IPS-20b (cell line): ENCODE results near the gene ETFBKMT.
"Not testable (repeated sequence)": the region's sequence is repeated elsewhere in the genome, so short reads cannot be mapped to it uniquely, and the experiment has no call there.

Experiments used
- H3K27ac ChIP-seq: one replicate; pipeline ENCODE4 v1.5.1; 2013; ENCODE audit warnings: low read length
- H3K27me3 ChIP-seq: 2 replicates; pipeline ENCODE4 v1.6.1; 2013; ENCODE audit warnings: mild to moderate bottlenecking, low read length, inconsistent platforms; ENCODE audit not compliant: insufficient read depth
- H3K36me3 ChIP-seq: 2 replicates; pipeline ENCODE4 v1.6.1; 2013; ENCODE audit warnings: low read depth, mild to moderate bottlenecking, inconsistent platforms, low read length, moderate library complexity; ENCODE audit not compliant: insufficient read depth
- H3K4me1 ChIP-seq: 2 replicates; pipeline ENCODE4 v1.6.1; 2013; ENCODE audit warnings: mild to moderate bottlenecking, control low read depth, inconsistent platforms, low read length, moderate library complexity; ENCODE audit not compliant: insufficient read depth
- H3K4me3 ChIP-seq: 2 replicates; pipeline ENCODE4 v1.5.1; 2013; ENCODE audit warnings: mild to moderate bottlenecking, low read length, inconsistent platforms
- H3K9ac ChIP-seq: 2 replicates; pipeline ENCODE4 v1.6.1; 2013; ENCODE audit warnings: low read depth, mild to moderate bottlenecking, inconsistent platforms, low read length, moderate library complexity
- H3K9me3 ChIP-seq: 2 replicates; pipeline ENCODE4 v1.6.1; 2013; ENCODE audit warnings: mild to moderate bottlenecking, low read depth, low read length, inconsistent platforms; ENCODE audit not compliant: insufficient read depth

The ETFBKMT gene

DNA sequence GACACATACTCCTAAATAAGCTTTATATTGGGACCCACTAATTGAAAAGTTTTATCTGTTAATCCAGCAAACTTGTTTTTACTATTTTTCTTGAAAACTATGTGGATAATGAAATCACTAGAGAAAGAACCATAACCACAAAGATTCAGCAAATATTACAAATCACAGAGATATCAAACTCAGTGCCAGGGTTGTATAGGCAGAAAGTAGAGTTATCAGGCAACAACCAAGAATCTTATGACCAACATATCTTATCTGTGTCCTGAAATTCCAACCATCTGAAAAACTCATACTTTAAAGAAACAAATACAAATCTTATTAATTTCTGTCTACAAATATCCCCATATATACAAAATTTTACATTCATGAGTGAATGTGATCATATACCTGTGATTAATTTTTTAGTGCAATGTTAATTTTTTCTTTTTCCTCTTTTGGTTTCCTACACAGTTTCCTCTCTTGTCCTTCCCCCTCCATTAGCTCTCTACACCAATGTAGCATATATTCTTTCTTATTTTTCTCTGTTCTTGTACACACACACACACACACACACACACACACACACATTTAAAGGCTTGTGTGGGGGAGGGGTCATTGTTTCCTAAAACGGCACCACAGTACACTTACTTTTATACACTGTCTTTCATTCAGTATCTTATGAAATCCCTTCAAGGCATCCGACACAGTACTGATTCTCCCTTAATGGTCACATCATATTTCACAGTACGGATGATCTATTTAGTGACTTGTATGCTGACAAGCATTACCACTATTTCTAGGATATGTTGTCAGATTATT is 50.7 kb downstream of the ETFBKMT start:
- no peak overlapping the region for H3K4me3 ChIP-seq
- no peak overlapping the region for H3K9ac ChIP-seq
- H3K9me3 ChIP-seq: peaks cover 15% of the 10 kb centered on the region
- no peaks in the 10 kb centered on the region for H3K36me3 ChIP-seq
- no peaks in the 10 kb centered on the region for H3K27me3 ChIP-seq
- no peak overlapping the region for H3K27ac ChIP-seq
- no peaks in the 10 kb centered on the region for H3K4me1 ChIP-seq

DNA sequence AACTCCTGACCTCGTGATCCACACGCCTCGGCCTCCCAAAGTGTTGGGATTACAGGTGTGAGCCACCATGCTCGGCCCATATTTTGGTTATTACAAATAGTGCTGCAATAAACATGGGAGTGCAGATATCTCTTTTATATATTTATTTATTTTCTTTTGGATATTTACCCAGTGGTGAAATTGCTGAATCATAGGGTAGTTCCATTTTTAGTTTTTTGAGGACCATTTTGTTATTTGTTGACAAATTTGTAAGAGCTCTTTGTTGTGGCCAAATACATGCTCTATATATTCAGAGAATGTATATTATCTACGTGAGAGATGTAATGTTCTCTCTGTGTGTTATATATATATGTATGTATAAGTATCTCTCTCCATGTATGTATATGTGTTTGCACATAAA is 53.4 kb downstream of the ETFBKMT start:
- H3K4me3 ChIP-seq: no peak overlapping the region
- no peaks in the 10 kb centered on the region for H3K4me1 ChIP-seq
- no peak overlapping the region for H3K9ac ChIP-seq
- peaks cover 7% of the 10 kb centered on the region for H3K9me3 ChIP-seq
- no peaks in the 10 kb centered on the region for H3K27me3 ChIP-seq
- no peak overlapping the region for H3K27ac ChIP-seq
- no peaks in the 10 kb centered on the region for H3K36me3 ChIP-seq

DNA sequence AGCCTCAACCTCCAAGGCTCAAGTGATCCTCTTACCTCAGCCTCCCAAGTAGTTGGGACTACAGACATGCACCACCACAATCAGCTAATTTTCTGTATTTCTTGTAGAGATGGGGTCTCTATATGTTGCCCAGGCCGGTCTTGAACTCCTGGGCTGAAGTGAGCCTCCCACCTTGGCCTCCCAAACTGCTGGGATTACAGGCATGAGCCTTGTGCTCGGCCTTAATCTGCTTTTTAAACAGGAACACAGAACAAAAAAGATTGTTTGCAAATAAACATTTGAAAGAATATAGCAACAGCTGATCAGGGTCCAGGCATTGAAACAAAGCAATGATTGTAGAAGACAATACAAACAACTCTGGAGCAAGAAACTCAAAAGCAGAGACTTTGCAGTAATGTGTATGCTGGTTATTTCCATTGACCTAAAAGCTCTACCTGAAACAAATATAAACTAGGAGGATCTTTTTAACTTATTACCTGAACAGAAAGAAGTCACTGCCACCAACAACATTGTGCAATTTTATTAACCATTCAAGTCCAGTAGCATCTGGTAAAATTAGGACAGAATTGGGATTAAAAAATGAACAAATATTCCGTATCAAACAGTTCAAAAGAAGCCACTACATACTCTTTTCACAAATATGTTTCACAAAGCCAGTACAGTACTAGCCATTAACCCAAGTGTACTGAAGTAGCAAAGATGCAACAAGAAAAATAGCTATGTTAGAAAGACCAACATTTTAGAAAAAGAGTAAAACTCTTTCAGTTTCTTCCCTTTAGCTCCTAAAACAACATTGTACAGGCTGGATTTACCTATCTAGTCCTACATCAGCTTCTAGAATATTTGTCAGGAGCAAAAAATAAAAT is 55.2 kb downstream of the ETFBKMT start:
- no peak overlapping the region for H3K4me3 ChIP-seq
- no peak overlapping the region for H3K27ac ChIP-seq
- no peaks in the 10 kb centered on the region; the same call in 1 of the 2 replicates for H3K4me1 ChIP-seq
- no peaks in the 10 kb centered on the region for H3K36me3 ChIP-seq
- H3K27me3 ChIP-seq: no peaks in the 10 kb centered on the region
- no peaks in the 10 kb centered on the region; the same call in 1 of the 2 replicates for H3K9me3 ChIP-seq
- H3K9ac ChIP-seq: no peak overlapping the region

DNA sequence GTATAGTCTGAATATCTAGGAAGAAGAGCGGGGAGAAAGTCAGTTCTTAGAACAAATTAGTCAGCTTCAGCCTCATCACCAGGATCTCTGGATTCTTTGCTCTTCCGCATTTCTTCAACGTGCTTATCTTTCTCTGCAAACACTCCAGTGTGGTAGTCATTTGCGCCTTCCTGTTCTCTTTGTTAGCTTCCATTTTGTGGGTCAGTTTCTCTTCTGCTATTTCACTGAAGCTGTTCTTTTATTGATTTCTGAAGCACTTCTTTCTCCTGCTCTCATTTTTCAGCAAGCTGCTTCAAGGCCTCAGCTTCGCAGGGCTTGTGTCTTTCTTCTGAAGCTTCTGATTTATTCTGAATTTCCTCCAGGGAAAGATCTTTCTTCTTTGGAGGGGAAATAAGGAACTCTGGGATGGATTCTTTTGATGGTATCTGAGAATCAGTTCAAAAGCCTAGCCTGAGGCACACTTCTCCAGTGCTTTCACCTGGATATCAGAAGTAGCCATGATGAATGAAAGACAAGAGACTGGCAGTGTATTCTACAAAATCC is 55.9 kb downstream of the ETFBKMT start:
- Histone ChIP-seq H3K27me3 (no peaks in the 10 kb centered on the region), H3K36me3 (no peaks in the 10 kb centered on the region), H3K9me3 (no peaks in the 10 kb centered on the region), H3K27ac (no peak overlapping the region), H3K4me1 (no peaks in the 10 kb centered on the region; the same call in 1 of the 2 replicates), H3K9ac (no peak overlapping the region), H3K4me3 (no peak overlapping the region)

DNA sequence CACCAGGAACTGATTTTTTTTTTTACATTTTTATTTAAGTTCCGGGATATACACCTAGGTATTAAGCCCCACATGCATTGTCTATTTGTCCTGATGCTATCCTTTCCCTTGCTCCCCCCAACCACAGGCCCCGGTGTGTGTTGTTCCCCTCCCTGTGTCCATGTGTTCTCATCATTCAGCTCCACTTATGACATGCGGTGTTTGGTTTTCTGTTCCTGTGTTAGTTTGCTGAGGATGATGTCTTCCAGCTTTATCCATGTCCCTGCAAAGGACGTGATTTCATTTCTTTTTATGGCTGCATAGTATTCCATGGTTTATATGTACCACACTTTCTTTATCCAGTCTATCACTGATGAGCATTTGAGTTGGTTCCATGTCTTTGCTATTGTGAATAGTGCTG is 57.5 kb downstream of the ETFBKMT start:
- H3K9me3 ChIP-seq, H3K27ac ChIP-seq, H3K9ac ChIP-seq, H3K4me1 ChIP-seq, H3K4me3 ChIP-seq, H3K36me3 ChIP-seq, H3K27me3 ChIP-seq: not testable (repeated sequence)

DNA sequence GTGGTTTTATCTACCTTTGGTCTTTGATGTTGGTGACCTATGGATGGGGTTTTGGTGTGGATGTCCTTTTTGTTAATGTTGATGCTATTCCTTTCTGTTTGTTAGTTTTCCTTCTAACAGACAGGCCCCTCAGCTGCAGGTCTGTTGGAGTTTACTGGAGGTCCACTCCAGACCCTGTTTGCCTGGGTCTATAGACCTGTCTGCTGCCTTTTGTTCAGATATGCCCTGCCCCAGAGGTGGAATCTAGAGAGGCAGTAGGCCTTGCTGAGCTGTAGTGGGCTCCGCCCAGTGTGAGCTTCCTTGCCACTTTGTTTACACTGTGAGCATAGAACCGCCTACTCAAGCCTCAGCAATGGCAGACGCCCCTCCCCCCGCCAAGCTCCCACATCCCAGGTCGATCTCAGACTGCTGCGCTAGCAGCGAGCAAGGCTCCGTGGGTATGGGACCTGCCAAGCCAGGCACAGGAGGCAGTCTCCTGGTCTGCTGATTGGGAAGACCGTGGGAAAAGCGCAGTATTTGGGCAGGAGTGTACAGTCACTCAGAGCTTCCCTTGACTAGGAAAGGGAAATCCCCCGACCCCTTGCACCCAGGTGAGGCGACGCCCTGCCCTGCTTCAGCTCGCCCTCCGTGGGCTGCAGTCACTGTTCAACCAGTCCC is 59.2 kb downstream of the ETFBKMT start:
- H3K4me1 ChIP-seq, H3K9ac ChIP-seq, H3K36me3 ChIP-seq, H3K4me3 ChIP-seq, H3K27me3 ChIP-seq, H3K9me3 ChIP-seq, H3K27ac ChIP-seq: not testable (repeated sequence)

DNA sequence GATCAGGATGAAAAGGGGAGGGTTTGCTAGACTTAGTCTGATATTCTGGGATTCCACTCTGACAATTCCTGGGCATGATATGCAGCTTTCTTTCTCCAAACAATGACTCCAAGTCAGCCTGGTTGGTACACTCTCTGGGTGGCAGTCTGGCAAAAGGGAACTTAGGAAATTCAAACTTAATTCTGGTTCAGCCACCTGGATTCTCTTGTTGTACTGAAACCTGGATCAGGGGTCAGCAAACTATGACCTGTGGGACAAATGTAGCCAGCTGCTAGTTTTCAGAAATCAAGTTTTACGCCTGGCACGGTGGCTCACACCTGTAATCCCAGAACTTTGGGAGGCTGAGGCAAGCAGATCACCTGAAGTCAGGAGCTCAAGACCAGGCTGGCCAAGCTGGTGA is 63.1 kb downstream of the ETFBKMT start:
- Histone ChIP-seq H3K4me1 (peaks cover 2% of the 10 kb centered on the region; the same call in 1 of the 2 replicates), H3K27ac (no peak overlapping the region), H3K27me3 (no peaks in the 10 kb centered on the region), H3K4me3 (no peak overlapping the region), H3K36me3 (no peaks in the 10 kb centered on the region), H3K9me3 (no peaks in the 10 kb centered on the region), H3K9ac (no peak overlapping the region)
